Keratinocyte (primary cell): Measurements from ENCODE around the gene SEC24D. TPM values are rescaled to one million over a fixed set of nuclear protein-coding genes. Genes with fewer than 3 reads are reported as not detected.
A peak's percentile ranks its signal among the peaks of the same experiment; 100 is the strongest.

Experiments used
- DNase-seq: peaks from one replicate; pipeline ENCODE4 v3.0.0-alpha.2; 2011; ENCODE audit warnings: low read depth, missing footprints, low spot score
- FAIRE-seq: peaks from 2 replicates; lab custom pipeline; 2011; peaks lifted over from hg19 to GRCh38; lab: Jason Lieb, UNC
- H2AFZ ChIP-seq: 2 replicates; pipeline ENCODE4 v1.6.0; 2012; ENCODE audit warnings: low read length, control low read depth, inconsistent platforms; ENCODE audit not compliant: control insufficient read depth
- H3K27ac ChIP-seq: 2 replicates; pipeline ENCODE4 v1.5.1; 2011; ENCODE audit warnings: low read length; ENCODE audit not compliant: control insufficient read depth, insufficient read depth
- H3K27me3 ChIP-seq: 3 replicates; pipeline ENCODE4 v1.6.0; 2011; ENCODE audit warnings: low read length; ENCODE audit not compliant: control insufficient read depth, insufficient read depth; ENCODE audit errors: extremely low read depth
- H3K36me3 ChIP-seq, 2 experiments: 2 replicates in 1 of 2; 3 replicates in 1 of 2; pipeline ENCODE4 v1.5.1; 2011; ENCODE audit warnings: low read length in 2 of 2, mild to moderate bottlenecking in 1 of 2; ENCODE audit not compliant: control insufficient read depth in 2 of 2, insufficient read depth in 2 of 2; ENCODE audit errors: extremely low read depth in 1 of 2
- H3K4me1 ChIP-seq: 3 replicates; pipeline ENCODE4 v1.5.1; 2011; ENCODE audit warnings: low read length; ENCODE audit not compliant: control insufficient read depth, insufficient read depth; ENCODE audit errors: extremely low read depth
- H3K4me2 ChIP-seq: 3 replicates; pipeline ENCODE4 v1.6.0; 2011; ENCODE audit warnings: low read depth, low read length; ENCODE audit not compliant: control insufficient read depth, insufficient read depth; ENCODE audit errors: extremely low read depth
- H3K4me3 ChIP-seq, 3 experiments: fragments of 200-600 bp in 1 of 3; sonication (generic) in 1 of 3; 2 replicates in 2 of 3; 3 replicates in 1 of 3; pipeline ENCODE4 v1.5.1; 2011 to 2016; ENCODE audit warnings: low read length in 3 of 3, mild to moderate bottlenecking in 3 of 3, control low read depth in 2 of 3, inconsistent platforms in 1 of 3, low read depth in 1 of 3, mixed read lengths in 1 of 3, mixed run types in 1 of 3, moderate library complexity in 1 of 3; ENCODE audit not compliant: control insufficient read depth in 2 of 3, insufficient read depth in 2 of 3; ENCODE audit errors: extremely low read depth in 1 of 3
- H3K79me2 ChIP-seq: 2 replicates; pipeline ENCODE4 v1.6.0; 2012; ENCODE audit warnings: low read length; ENCODE audit not compliant: control insufficient read depth, insufficient read depth
- H3K9ac ChIP-seq: 3 replicates; pipeline ENCODE4 v1.6.0; 2011; ENCODE audit warnings: low read length; ENCODE audit not compliant: control insufficient read depth, insufficient read depth; ENCODE audit errors: extremely low read depth
- H3K9me1 ChIP-seq: 3 replicates; pipeline ENCODE4 v1.6.0; 2011; ENCODE audit warnings: low read length; ENCODE audit not compliant: control insufficient read depth, insufficient read depth; ENCODE audit errors: extremely low read depth
- H3K9me3 ChIP-seq: 2 replicates; pipeline ENCODE4 v1.5.1; 2012; ENCODE audit warnings: low read depth, low read length; ENCODE audit not compliant: control insufficient read depth
- H4K20me1 ChIP-seq: 3 replicates; pipeline ENCODE4 v1.6.0; 2011; ENCODE audit warnings: low read length; ENCODE audit not compliant: control insufficient read depth, insufficient read depth; ENCODE audit errors: extremely low read depth
- EZH2 ChIP-seq: IDR thresholded peaks from one replicate; pipeline ENCODE4 v1.6.1; 2012; ENCODE audit warnings: inconsistent platforms, mild to moderate bottlenecking, low read length, moderate library complexity
- dilution Hi-C: fragments of 300-500 bp; cut with MboI; formaldehyde crosslinking; loops from one replicate; pipeline ENCODE4 v1.7.0; 2020; ENCODE audit warnings: low sequenced_read_pairs; ENCODE audit not compliant: extremely low pct_ligation_motif_present
- polyA plus RNA-seq, 5 experiments: library from polyadenylated mRNA; depleted of rRNA in 3 of 5; stranded (reverse) in 3 of 5; stranded (forward) in 1 of 5; unstranded in 1 of 5; fragments of >200 nt; gene quantifications; 1 replicate in 1 of 5; 2 replicates in 3 of 5; 3 replicates in 1 of 5; pipeline versions ENCODE4 v1.2.1 to v1.2.3, GENCODE V29; 2011 to 2012; ENCODE audit warnings: missing spikeins in 2 of 5, low read depth in 1 of 5, low replicate concordance in 1 of 5
- TF ChIP-seq, protein P1 (sequence below), 3 experiments: IDR thresholded peaks in 1 of 3; conservative IDR thresholded peaks in 1 of 3; optimal IDR thresholded peaks in 1 of 3; 2 replicates in 2 of 3; 3 replicates in 1 of 3; pipeline versions ENCODE3 to v1.5.1; 2011; ENCODE audit warnings: low read length in 3 of 3, mild to moderate bottlenecking in 3 of 3, moderate library complexity in 2 of 3, control low read depth in 1 of 3, inconsistent platforms in 1 of 3; ENCODE audit not compliant: insufficient read depth in 2 of 3; ENCODE audit errors: extremely low read depth in 1 of 3

The SEC24D gene
- polyA plus RNA-seq, 1 donor (not counting 4 experiments of a cell fraction or from before 2014, with no cell fraction given) = 24.9 TPM

DNA sequence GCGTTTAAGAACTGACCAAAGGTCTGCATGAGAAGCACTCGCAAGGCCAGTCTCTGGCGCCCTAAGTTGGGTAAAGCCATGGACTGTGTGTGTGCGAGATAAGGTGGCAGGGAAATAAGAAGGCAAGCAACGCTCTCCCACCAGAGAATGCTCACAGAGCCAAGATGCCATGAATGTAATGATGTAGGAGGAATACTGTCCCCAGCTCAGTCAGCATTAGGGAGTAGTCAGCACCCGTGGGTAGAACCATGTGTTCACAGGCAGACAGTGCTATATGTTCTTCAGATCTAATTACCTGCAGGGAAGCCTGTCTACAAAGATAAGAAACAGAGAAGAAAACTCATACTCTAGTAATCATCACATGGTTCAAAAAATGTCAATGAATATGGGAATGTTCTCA lies 68.8 kb downstream of the SEC24D start:
- H3K4me2 ChIP-seq = no peak overlapping the region
- TF ChIP-seq, protein P1, sequence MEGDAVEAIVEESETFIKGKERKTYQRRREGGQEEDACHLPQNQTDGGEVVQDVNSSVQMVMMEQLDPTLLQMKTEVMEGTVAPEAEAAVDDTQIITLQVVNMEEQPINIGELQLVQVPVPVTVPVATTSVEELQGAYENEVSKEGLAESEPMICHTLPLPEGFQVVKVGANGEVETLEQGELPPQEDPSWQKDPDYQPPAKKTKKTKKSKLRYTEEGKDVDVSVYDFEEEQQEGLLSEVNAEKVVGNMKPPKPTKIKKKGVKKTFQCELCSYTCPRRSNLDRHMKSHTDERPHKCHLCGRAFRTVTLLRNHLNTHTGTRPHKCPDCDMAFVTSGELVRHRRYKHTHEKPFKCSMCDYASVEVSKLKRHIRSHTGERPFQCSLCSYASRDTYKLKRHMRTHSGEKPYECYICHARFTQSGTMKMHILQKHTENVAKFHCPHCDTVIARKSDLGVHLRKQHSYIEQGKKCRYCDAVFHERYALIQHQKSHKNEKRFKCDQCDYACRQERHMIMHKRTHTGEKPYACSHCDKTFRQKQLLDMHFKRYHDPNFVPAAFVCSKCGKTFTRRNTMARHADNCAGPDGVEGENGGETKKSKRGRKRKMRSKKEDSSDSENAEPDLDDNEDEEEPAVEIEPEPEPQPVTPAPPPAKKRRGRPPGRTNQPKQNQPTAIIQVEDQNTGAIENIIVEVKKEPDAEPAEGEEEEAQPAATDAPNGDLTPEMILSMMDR (optimal IDR thresholded peaks at IDR 0.05 in 1 of 3, IDR thresholded peaks at IDR 0.05 in 1 of 3, conservative IDR thresholded peaks at IDR 0.05 in 1 of 3; ENCODE audit: extremely low read depth in 1 of 3, insufficient read depth in 2 of 3, low read length in 3 of 3) = no peak
- no peak for TF ChIP-seq EZH2
- H3K9me1 ChIP-seq = no peaks in the 10 kb centered on the region
- H3K79me2 ChIP-seq = no peaks in the 10 kb centered on the region
- H3K9ac ChIP-seq = no peak overlapping the region
- dilution Hi-C loops = no loop called here
- no peak for DNase-seq
- no peaks in the 10 kb centered on the region for H3K9me3 ChIP-seq
- H3K4me3 ChIP-seq = no peak overlapping the region
- H3K27ac ChIP-seq = no peak overlapping the region
- no peak for FAIRE-seq
- H3K36me3 ChIP-seq = peaks cover 7 to 19% of the 10 kb centered on the region in 2 experiments
- no peaks in the 10 kb centered on the region for H3K27me3 ChIP-seq
- H2AFZ ChIP-seq = no peak overlapping the region
- H4K20me1 ChIP-seq = no peaks in the 10 kb centered on the region
- H3K4me1 ChIP-seq = peaks cover 33% of the 10 kb centered on the region

DNA sequence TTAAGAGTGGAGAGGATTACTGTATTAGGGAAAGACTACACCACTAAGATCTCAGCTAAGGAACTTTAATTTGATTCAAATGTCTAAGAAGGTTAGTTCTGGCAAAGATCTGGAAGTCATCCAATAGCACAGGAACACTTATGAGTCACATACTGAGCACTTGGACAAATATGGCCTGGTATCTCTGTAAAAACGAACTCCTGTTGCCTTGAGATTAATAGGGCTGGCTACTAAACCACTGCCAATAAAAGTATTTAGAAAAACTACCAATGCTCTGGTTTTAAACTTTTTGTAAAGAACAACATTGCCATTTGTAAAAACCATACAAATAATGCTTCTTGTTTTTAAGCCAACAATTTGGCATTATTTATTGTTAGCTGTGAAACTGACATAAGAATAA lies 70.5 kb downstream of the SEC24D start:
- H2AFZ ChIP-seq = no peak overlapping the region
- FAIRE-seq (peak; percentile 90), DNase-seq (peak; percentile 40)
- dilution Hi-C loops = no loop called here
- H3K27ac ChIP-seq = no peak overlapping the region
- H3K9me3 ChIP-seq = no peaks in the 10 kb centered on the region
- no peaks in the 10 kb centered on the region for H4K20me1 ChIP-seq
- H3K4me1 ChIP-seq = peaks cover 21% of the 10 kb centered on the region
- no peaks in the 10 kb centered on the region for H3K79me2 ChIP-seq
- H3K9ac ChIP-seq = no peak overlapping the region
- no peaks in the 10 kb centered on the region for H3K27me3 ChIP-seq
- TF ChIP-seq, protein P1 (optimal IDR thresholded peaks at IDR 0.05 in 1 of 3, IDR thresholded peaks at IDR 0.05 in 1 of 3, conservative IDR thresholded peaks at IDR 0.05 in 1 of 3; ENCODE audit: extremely low read depth in 1 of 3, insufficient read depth in 2 of 3, low read length in 3 of 3) = no peak
- no peak overlapping the region for H3K4me3 ChIP-seq
- no peaks in the 10 kb centered on the region for H3K9me1 ChIP-seq
- peak overlapping the region; percentile 35 for H3K4me2 ChIP-seq
- H3K36me3 ChIP-seq = peaks cover 7 to 27% of the 10 kb centered on the region in 2 experiments
